Heart left ventricle (tissue), 13 donors: ENCODE results near the gene PPT2.

Experiments used
- POLR2A ChIP-seq, 2 donors: fragments of 450-650 bp; IDR thresholded peaks; one replicate each; pipeline ENCODE4 v1.6.1; 2017; ENCODE audit warnings: antibody characterized with exemption in 2 of 2, mild to moderate bottlenecking in 2 of 2, moderate library complexity in 2 of 2
- TF ChIP-seq, protein P1 (sequence below), 12 donors: fragments of 200-600 bp; sonication (generic) in 4 of 12; IDR thresholded peaks; one replicate each; pipeline versions ENCODE4 v1.5.0 to v1.8.0; 2018 to 2022; ENCODE audit warnings: antibody characterized with exemption in 12 of 12, mild to moderate bottlenecking in 5 of 12
- donor health status: ischemic (EF 13 %, LVEDD 7.1; RV severe dilation, severe dysfunction).
- donor health status: DM: no; HTN: yes; CAD: no.
- donor health status: DM: no; HTN: no; CAD: no.
- donor health status: ischemic (EF 25% LVEDD 6.9; RV normal size, moderate dysfunction).
- donor health status: ischemic (EF 25% LVEDD 5.7; RV mildly dilated, moderate dysfunction).
- donor health status: ischemic (EF 35%, LVEDD 5.7; RV mildly dilated, moderate dysfunction).
- donor health status: nonischemic (EF 11% LVEDD 7.7; RV severe dilation, severe dysfunction).
- donor health status: DM: yes; HTN: yes; CAD: no.
- donor health status: PGD.
- donor health status: ischemic (EF 29% LVEDD 5.4; RV normal size, mild dysfunction).
- donor health status: nonischemic (EF 23%, LVEDD 6.1; RV moderate dilation, normal function).

- TF ChIP-seq, protein P1, sequence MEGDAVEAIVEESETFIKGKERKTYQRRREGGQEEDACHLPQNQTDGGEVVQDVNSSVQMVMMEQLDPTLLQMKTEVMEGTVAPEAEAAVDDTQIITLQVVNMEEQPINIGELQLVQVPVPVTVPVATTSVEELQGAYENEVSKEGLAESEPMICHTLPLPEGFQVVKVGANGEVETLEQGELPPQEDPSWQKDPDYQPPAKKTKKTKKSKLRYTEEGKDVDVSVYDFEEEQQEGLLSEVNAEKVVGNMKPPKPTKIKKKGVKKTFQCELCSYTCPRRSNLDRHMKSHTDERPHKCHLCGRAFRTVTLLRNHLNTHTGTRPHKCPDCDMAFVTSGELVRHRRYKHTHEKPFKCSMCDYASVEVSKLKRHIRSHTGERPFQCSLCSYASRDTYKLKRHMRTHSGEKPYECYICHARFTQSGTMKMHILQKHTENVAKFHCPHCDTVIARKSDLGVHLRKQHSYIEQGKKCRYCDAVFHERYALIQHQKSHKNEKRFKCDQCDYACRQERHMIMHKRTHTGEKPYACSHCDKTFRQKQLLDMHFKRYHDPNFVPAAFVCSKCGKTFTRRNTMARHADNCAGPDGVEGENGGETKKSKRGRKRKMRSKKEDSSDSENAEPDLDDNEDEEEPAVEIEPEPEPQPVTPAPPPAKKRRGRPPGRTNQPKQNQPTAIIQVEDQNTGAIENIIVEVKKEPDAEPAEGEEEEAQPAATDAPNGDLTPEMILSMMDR (IDR thresholded peaks at IDR 0.05), result peak; percentile 8 to 43 (median 23)
- TF ChIP-seq POLR2A (IDR thresholded peaks at IDR 0.05), result no peak
Observed at GRCh38 chr6:32116674-32117073, 37.3 kb upstream of the PPT2 start.
